ENCODE data around the gene MSI2.

GRCh38 chr17:57356719-57357391 lies 100.5 kb downstream of the MSI2 start:
- no peak for TF ChIP-seq CTCF (IDR thresholded peaks at IDR 0.05)
- no peak for TF ChIP-seq POLR2A (IDR thresholded peaks at IDR 0.05)

All from thyroid gland (tissue), 4 donors.